Measurements from ENCODE around the gene PCSK5.
A peak's percentile ranks its signal among the peaks of the same experiment; 100 is the strongest.

PCSK5 gene

GRCh38 chr9:76373173-76373783 is 482.8 kb downstream of the PCSK5 start:
- no peak for DNase-seq

GRCh38 chr9:76373784-76374474 is 483.5 kb downstream of the PCSK5 start:
- no peak for DNase-seq

GRCh38 chr9:76374783-76375559 is 484.5 kb downstream of the PCSK5 start:
- DNase-seq = no peak

- DNase-seq = no peak
These were observed 487.3 kb downstream of the PCSK5 start for GRCh38 chr9:76377791-76378190.

GRCh38 chr9:76378367-76379073 is 488.0 kb downstream of the PCSK5 start:
- no peak for DNase-seq

- peak; percentile 32 for DNase-seq
These were observed 489.0 kb downstream of the PCSK5 start for GRCh38 chr9:76379494-76379893.

- DNase-seq = no peak
These were observed 500.2 kb downstream of the PCSK5 start for GRCh38 chr9:76390656-76391055.

- DNase-seq = peak; percentile 88
These were observed 503.9 kb downstream of the PCSK5 start, which contains the start of gene RFK for GRCh38 chr9:76394195-76394959. TSS of gene RFK (minus strand) at chr9:76394426. CDS start at chr9:76394171, 255 bp downstream.

- DNase-seq = peak; percentile 83
These were observed 504.4 kb downstream of the PCSK5 start for GRCh38 chr9:76394960-76395252.

- DNase-seq = no peak
These were observed 504.9 kb downstream of the PCSK5 start for GRCh38 chr9:76395381-76395780.

GRCh38 chr9:76396144-76396543 is 505.7 kb downstream of the PCSK5 start:
- no peak for DNase-seq

- no peak for DNase-seq
These were observed 506.1 kb downstream of the PCSK5 start for GRCh38 chr9:76396597-76396996.

GRCh38 chr9:76399856-76400255 is 509.4 kb downstream of the PCSK5 start:
- DNase-seq = no peak

GRCh38 chr9:76400534-76401096 is 510.1 kb downstream of the PCSK5 start:
- no peak for DNase-seq

GRCh38 chr9:76401176-76401575 is 510.7 kb downstream of the PCSK5 start:
- no peak for DNase-seq

- no peak for DNase-seq
These were observed 511.3 kb downstream of the PCSK5 start for GRCh38 chr9:76401580-76402354.

GRCh38 chr9:76403352-76403751 is 512.9 kb downstream of the PCSK5 start:
- peak; percentile 26 for DNase-seq

GRCh38 chr9:76404401-76404800 is 513.9 kb downstream of the PCSK5 start:
- DNase-seq = no peak

- no peak for DNase-seq
These were observed 514.9 kb downstream of the PCSK5 start for GRCh38 chr9:76405340-76405739.

GRCh38 chr9:76405868-76406267 is 515.4 kb downstream of the PCSK5 start:
- DNase-seq = no peak

Data from NCI-H748 treated with DMSO at 0.1 percent for 48 hours (cell line).